Fibroblast of lung (primary cell): ENCODE data around the gene BABAM2. TPM values are rescaled to one million over a fixed set of nuclear protein-coding genes. Genes with fewer than 3 reads are reported as not detected.

Source experiments
- DNase-seq, 2 donors: peaks; one replicate each; pipeline versions ENCODE4 v3.0.0 to v3.0.0-alpha.2; 2010; ENCODE audit warnings: low read depth in 2 of 2
- H2AFZ ChIP-seq: 2 replicates; pipeline ENCODE4 v1.5.1; 2012; ENCODE audit warnings: low read length, control low read depth, inconsistent platforms
- H3K27ac ChIP-seq: 2 replicates; pipeline ENCODE4 v1.5.1; 2011; ENCODE audit warnings: low read length, control low read depth; ENCODE audit not compliant: insufficient read depth
- H3K27me3 ChIP-seq: 2 replicates; pipeline ENCODE4 v1.5.1; 2011; ENCODE audit warnings: mild to moderate bottlenecking, low read length; ENCODE audit not compliant: control insufficient read depth, insufficient read depth
- H3K36me3 ChIP-seq: 2 replicates; pipeline ENCODE4 v1.5.1; 2011; ENCODE audit warnings: low read length; ENCODE audit not compliant: control insufficient read depth, insufficient read depth
- H3K4me1 ChIP-seq: 2 replicates; pipeline ENCODE4 v1.5.1; 2011; ENCODE audit warnings: low read length; ENCODE audit not compliant: control insufficient read depth, insufficient read depth; ENCODE audit errors: extremely low read depth
- H3K4me2 ChIP-seq: 2 replicates; pipeline ENCODE4 v1.5.1; 2011; ENCODE audit warnings: low read length, control low read depth; ENCODE audit not compliant: insufficient read depth; ENCODE audit errors: extremely low read depth
- H3K4me3 ChIP-seq, 4 experiments: fragments of 200-600 bp in 1 of 4; sonication (generic) in 1 of 4; replicated peaks in 1 of 4; 2 replicates each; pipeline ENCODE4 v1.5.1; 2011 to 2016; ENCODE audit warnings: low read length in 4 of 4, low read depth in 3 of 4, mild to moderate bottlenecking in 3 of 4, control low read depth in 2 of 4, inconsistent platforms in 1 of 4, mixed read lengths in 1 of 4; ENCODE audit not compliant: insufficient read depth in 1 of 4; ENCODE audit errors: control extremely low read depth in 1 of 4
- H3K79me2 ChIP-seq: 2 replicates; pipeline ENCODE4 v1.5.1; 2012; ENCODE audit warnings: mild to moderate bottlenecking, low read length, inconsistent platforms; ENCODE audit not compliant: control insufficient read depth, insufficient read depth
- H3K9ac ChIP-seq: 2 replicates; pipeline ENCODE4 v1.5.1; 2011; ENCODE audit warnings: mild to moderate bottlenecking, low read length, control low read depth; ENCODE audit not compliant: insufficient read depth
- H3K9me3 ChIP-seq: 2 replicates; pipeline ENCODE4 v1.5.1; 2012; ENCODE audit warnings: low read depth, low read length; ENCODE audit not compliant: control insufficient read depth, insufficient read depth
- H4K20me1 ChIP-seq: 2 replicates; pipeline ENCODE4 v1.5.1; 2011; ENCODE audit warnings: low read length; ENCODE audit not compliant: control insufficient read depth, insufficient read depth; ENCODE audit errors: extremely low read depth
- CTCF ChIP-seq, 2 donors: IDR thresholded peaks in 1 of 2; conservative IDR thresholded peaks in 1 of 2; 1 replicate in 1 of 2; 2 replicates in 1 of 2; pipeline ENCODE4 v1.5.1; 2011 to 2012; ENCODE audit warnings: low read length in 2 of 2, control low read depth in 1 of 2, inconsistent platforms in 1 of 2, low read depth in 1 of 2, mild to moderate bottlenecking in 1 of 2
- EZH2 ChIP-seq: IDR thresholded peaks from 2 replicates; pipeline ENCODE4 v1.5.1; 2012; ENCODE audit warnings: low read length, control low read depth, mild to moderate bottlenecking; ENCODE audit errors: missing control alignments
- polyA plus RNA-seq, 2 donors: library from polyadenylated mRNA; depleted of rRNA in 1 of 2; stranded (reverse) in 1 of 2; unstranded in 1 of 2; fragments of >200 nt; gene quantifications; 2 replicates each; pipeline ENCODE4 v1.2.1, GENCODE V29; 2011 to 2012; ENCODE audit warnings: missing spikeins in 1 of 2
- total RNA-seq: library from RNA; depleted of rRNA; stranded (reverse); fragments of >200 nt; gene quantifications from 2 replicates; pipeline ENCODE4 v1.2.1, GENCODE V29; 2014

Gene BABAM2
- total and polyA plus RNA-seq, 2 donors (not counting 1 experiment from before 2014, with no cell fraction given), result 25.6 to 33.4 TPM

GRCh38 chr2:28234807-28235206 lies 344.3 kb downstream of the BABAM2 start:
- H3K4me1 ChIP-seq, result no peaks in the 10 kb centered on the region
- no peak for DNase-seq

GRCh38 chr2:28239207-28239606 lies 348.7 kb downstream of the BABAM2 start:
- no peak overlapping the region for H3K9ac ChIP-seq
- DNase-seq, result peak in 1 of 2 donors; percentile 59
- no peaks in the 10 kb centered on the region for H3K9me3 ChIP-seq
- no peak for TF ChIP-seq EZH2
- TF ChIP-seq CTCF (conservative IDR thresholded peaks at IDR 0.05 in 1 of 2, IDR thresholded peaks at IDR 0.05 in 1 of 2; ENCODE audit: low read depth in 1 of 2, low read length in 2 of 2), result no peak
- no peaks in the 10 kb centered on the region for H3K4me1 ChIP-seq
- H3K27me3 ChIP-seq, result no peaks in the 10 kb centered on the region
- no peaks in the 10 kb centered on the region for H3K36me3 ChIP-seq
- H3K4me3 ChIP-seq, result no peak overlapping the region
- H2AFZ ChIP-seq, result no peak overlapping the region
- H3K4me2 ChIP-seq, result no peak overlapping the region
- no peaks in the 10 kb centered on the region for H4K20me1 ChIP-seq
- H3K79me2 ChIP-seq, result no peaks in the 10 kb centered on the region
- H3K27ac ChIP-seq, result no peak overlapping the region

More at GRCh38 chr2:28234807-28235206, 344.3 kb downstream of the BABAM2 start:
- TF ChIP-seq CTCF (conservative IDR thresholded peaks at IDR 0.05 in 1 of 2, IDR thresholded peaks at IDR 0.05 in 1 of 2; ENCODE audit: low read depth in 1 of 2, low read length in 2 of 2), result no peak
- TF ChIP-seq EZH2, result no peak
- no peaks in the 10 kb centered on the region for H3K36me3 ChIP-seq
- H3K79me2 ChIP-seq, result no peaks in the 10 kb centered on the region
- H3K4me2 ChIP-seq, result no peak overlapping the region
- H4K20me1 ChIP-seq, result no peaks in the 10 kb centered on the region
- H2AFZ ChIP-seq, result no peak overlapping the region
- H3K27ac ChIP-seq, result no peak overlapping the region
- no peak overlapping the region for H3K4me3 ChIP-seq
- no peaks in the 10 kb centered on the region for H3K27me3 ChIP-seq
- no peak overlapping the region for H3K9ac ChIP-seq
- no peaks in the 10 kb centered on the region for H3K9me3 ChIP-seq

- H3K4me1 ChIP-seq, result no peaks in the 10 kb centered on the region
- H3K36me3 ChIP-seq, result no peaks in the 10 kb centered on the region
- no peaks in the 10 kb centered on the region for H3K79me2 ChIP-seq
- H3K4me3 ChIP-seq, result no peak overlapping the region
- H3K9me3 ChIP-seq, result no peaks in the 10 kb centered on the region
- no peaks in the 10 kb centered on the region for H4K20me1 ChIP-seq
- H3K9ac ChIP-seq, result no peak overlapping the region
- no peak overlapping the region for H2AFZ ChIP-seq
- no peaks in the 10 kb centered on the region for H3K27me3 ChIP-seq
- no peak overlapping the region for H3K4me2 ChIP-seq
- DNase-seq, result no peak
- TF ChIP-seq EZH2 (no peak), CTCF (conservative IDR thresholded peaks at IDR 0.05 in 1 of 2, IDR thresholded peaks at IDR 0.05 in 1 of 2; ENCODE audit: low read depth in 1 of 2, low read length in 2 of 2) (no peak)
- no peak overlapping the region for H3K27ac ChIP-seq
These were observed 350.4 kb downstream of the BABAM2 start for GRCh38 chr2:28240937-28241336.
